Colonic mucosa (tissue), 4 donors: ENCODE measurements around the gene ENKUR. TPM values are rescaled to one million over a fixed set of nuclear protein-coding genes. Genes with fewer than 3 reads are reported as not detected.

Experiments used
- DNase-seq: peaks from one replicate; pipeline ENCODE4 v3.0.0-alpha.2; 2020
- H3K27ac ChIP-seq: fragments of 200-600 bp; one replicate; pipeline ENCODE4 v1.8.0; 2021
- H3K27me3 ChIP-seq: fragments of 200-600 bp; one replicate; pipeline ENCODE4 v1.8.0; 2021
- H3K36me3 ChIP-seq: fragments of 200-600 bp; one replicate; pipeline ENCODE4 v1.8.0; 2021
- H3K4me1 ChIP-seq: fragments of 200-600 bp; one replicate; pipeline ENCODE4 v1.8.0; 2021; ENCODE audit warnings: mild to moderate bottlenecking
- H3K4me3 ChIP-seq: fragments of 200-600 bp; one replicate; pipeline ENCODE4 v1.8.0; 2021
- H3K9ac ChIP-seq, 2 donors: one replicate each; pipeline ENCODE4 v1.7.0; 2013; ENCODE audit warnings: control low read depth in 2 of 2, low read depth in 2 of 2, low read length in 2 of 2
- H3K9me3 ChIP-seq: fragments of 200-600 bp; one replicate; pipeline ENCODE4 v1.8.0; 2021
- CTCF ChIP-seq: fragments of 200-600 bp; IDR thresholded peaks from one replicate; pipeline ENCODE4 v1.8.0; 2022; ENCODE audit warnings: antibody characterized with exemption, mild to moderate bottlenecking
- intact Hi-C: fragments of 100-400 bp; cut with DNase I; formaldehyde crosslinking; loops from one replicate; pipeline ENCODE4 v1.14.1; 2022
- total RNA-seq, 2 donors: library from RNA; stranded (reverse); fragmentation: NEBNext Ultra II Directional in 1 of 2; extraction: Animal tissue kit (Norgen Biotek cat#: 25700) in 1 of 2; gene quantifications; one replicate each; pipeline ENCODE4 v1.2.1, GENCODE V29; 2021
- donor health status: healthy.
- donor health status: DM: no; HTN: no; CAD: no.
- donor health status: DM: no; HTN: no; CAD: no.

ENKUR gene
- total RNA-seq, 2 donors from 2014 or later = 0.20 to 0.48 TPM

GRCh38 chr10:24993237-24993958 is 22.6 kb downstream of the ENKUR start:
- DNase-seq = no peak
- intact Hi-C loops = no loop called here
- Histone ChIP-seq H3K9me3 (no peaks in the 10 kb centered on the region), H3K36me3 (no peaks in the 10 kb centered on the region), H3K27me3 (no peaks in the 10 kb centered on the region), H3K27ac (no peak overlapping the region), H3K4me3 (no peak overlapping the region), H3K4me1 (no peaks in the 10 kb centered on the region), H3K9ac (no peak overlapping the region)
- TF ChIP-seq CTCF = no peak

- no peaks in the 10 kb centered on the region for H3K36me3 ChIP-seq
- intact Hi-C loops = no loop called here
- no peak overlapping the region for H3K9ac ChIP-seq
- H3K27ac ChIP-seq = no peak overlapping the region
- H3K27me3 ChIP-seq = no peaks in the 10 kb centered on the region
- no peak overlapping the region for H3K4me3 ChIP-seq
- no peak for DNase-seq
- no peaks in the 10 kb centered on the region for H3K4me1 ChIP-seq
- TF ChIP-seq CTCF = no peak
- no peaks in the 10 kb centered on the region for H3K9me3 ChIP-seq
Measured at GRCh38 chr10:24992512-24993133, 23.3 kb downstream of the ENKUR start.

GRCh38 chr10:24991298-24991697 is 24.7 kb downstream of the ENKUR start:
- no peak for TF ChIP-seq CTCF
- no peaks in the 10 kb centered on the region for H3K27me3 ChIP-seq
- no peaks in the 10 kb centered on the region for H3K36me3 ChIP-seq
- no peak overlapping the region for H3K9ac ChIP-seq
- no peak overlapping the region for H3K27ac ChIP-seq
- intact Hi-C loops = no loop called here
- no peaks in the 10 kb centered on the region for H3K4me1 ChIP-seq
- no peak overlapping the region for H3K4me3 ChIP-seq
- no peaks in the 10 kb centered on the region for H3K9me3 ChIP-seq
- DNase-seq = no peak

- no peaks in the 10 kb centered on the region for H3K4me1 ChIP-seq
- no peak overlapping the region for H3K27ac ChIP-seq
- no peak for DNase-seq
- no peak overlapping the region for H3K4me3 ChIP-seq
- intact Hi-C loops = no loop called here
- no peaks in the 10 kb centered on the region for H3K36me3 ChIP-seq
- no peak for TF ChIP-seq CTCF
- H3K9me3 ChIP-seq = no peaks in the 10 kb centered on the region
- H3K27me3 ChIP-seq = no peaks in the 10 kb centered on the region
- no peak overlapping the region for H3K9ac ChIP-seq
Measured at GRCh38 chr10:24989867-24990266, 26.1 kb downstream of the ENKUR start.

- Histone ChIP-seq H3K9ac (no peak overlapping the region), H3K27ac (no peak overlapping the region), H3K9me3 (no peaks in the 10 kb centered on the region), H3K4me1 (no peaks in the 10 kb centered on the region), H3K4me3 (no peak overlapping the region), H3K36me3 (no peaks in the 10 kb centered on the region), H3K27me3 (no peaks in the 10 kb centered on the region)
- intact Hi-C loops = no loop called here
- DNase-seq = no peak
- TF ChIP-seq CTCF = no peak
Measured at GRCh38 chr10:24988831-24989640, 26.9 kb downstream of the ENKUR start.
